ENCODE data around the gene ZMYND8.
"Not testable (repeated sequence)": the region's sequence is repeated elsewhere in the genome, so short reads cannot be mapped to it uniquely, and the experiment has no call there.

The ZMYND8 gene

GRCh38 chr20:47204008-47204849, 152.3 kb downstream of the ZMYND8 start:
- no peak for DNase-seq (ENCODE audit: low read depth)

- no peak for DNase-seq (ENCODE audit: low read depth)
Observed at GRCh38 chr20:47202733-47203667, 153.5 kb downstream of the ZMYND8 start.

GRCh38 chr20:47201074-47201730, 155.3 kb downstream of the ZMYND8 start:
- no peak for DNase-seq (ENCODE audit: low read depth)

DNA sequence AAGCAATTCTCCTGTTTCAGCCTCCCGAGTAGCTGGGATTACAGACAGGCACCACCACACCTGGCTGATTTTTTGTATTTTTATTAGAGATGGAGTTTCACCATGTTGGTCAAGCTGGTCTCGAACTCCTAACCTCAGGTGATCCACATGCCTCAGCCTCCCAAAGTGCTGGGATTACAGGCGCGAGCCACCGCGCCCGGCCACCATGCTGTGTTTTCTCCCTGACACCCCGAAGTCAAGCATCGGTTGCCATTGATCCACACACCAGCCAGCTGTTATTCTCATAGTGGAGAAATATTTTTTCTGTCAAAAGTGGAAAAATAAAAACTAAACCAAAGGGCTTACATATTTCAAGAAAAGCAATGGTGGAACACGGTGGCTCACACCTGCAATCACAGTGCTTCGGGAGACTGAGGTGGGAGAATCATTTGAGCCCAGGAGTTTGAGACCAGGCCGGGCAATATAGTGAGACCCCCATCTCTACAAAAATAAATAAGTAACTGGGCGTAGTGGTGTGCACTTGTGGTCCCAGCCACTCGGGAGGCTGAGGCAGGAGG, 157.4 kb downstream of the ZMYND8 start:
- DNase-seq (ENCODE audit: low read depth) = no peak

DNA sequence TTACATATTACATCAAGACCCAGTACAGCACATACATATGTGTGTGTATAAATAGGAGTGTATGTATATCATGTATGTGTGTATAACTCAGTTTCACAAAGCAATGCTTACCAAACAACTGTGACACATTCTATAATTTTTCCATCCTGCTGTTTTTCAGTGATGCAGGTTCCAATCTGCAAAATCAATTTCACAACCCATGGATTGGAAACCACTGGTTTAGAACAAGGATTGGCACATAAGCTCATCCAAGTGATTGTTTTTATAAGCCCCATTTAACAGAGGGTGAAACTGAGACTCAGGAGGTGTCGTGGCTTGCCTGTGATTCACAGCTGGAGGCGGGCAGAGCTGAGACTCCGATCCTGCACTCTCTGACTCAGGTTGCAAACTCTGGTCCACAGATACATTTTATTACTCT, 158.2 kb downstream of the ZMYND8 start:
- DNase-seq (ENCODE audit: low read depth) = peak; percentile 15

- peak; percentile 47 for DNase-seq (ENCODE audit: low read depth)
Observed at GRCh38 chr20:47196091-47197081, 160.1 kb downstream of the ZMYND8 start.

- DNase-seq (ENCODE audit: low read depth) = no peak
Observed at GRCh38 chr20:47195573-47195972, 160.9 kb downstream of the ZMYND8 start.

- no peak for DNase-seq (ENCODE audit: low read depth)
Observed at GRCh38 chr20:47191956-47192355, 164.5 kb downstream of the ZMYND8 start.

GRCh38 chr20:47191074-47191673, 165.3 kb downstream of the ZMYND8 start:
- no peak for DNase-seq (ENCODE audit: low read depth)

GRCh38 chr20:47189060-47189459, 167.4 kb downstream of the ZMYND8 start:
- no peak for DNase-seq (ENCODE audit: low read depth)

GRCh38 chr20:47188540-47188939, 168.0 kb downstream of the ZMYND8 start:
- no peak for DNase-seq (ENCODE audit: low read depth)

- no peak for DNase-seq (ENCODE audit: low read depth)
Observed at GRCh38 chr20:47187450-47188195, 168.9 kb downstream of the ZMYND8 start.

GRCh38 chr20:47183367-47183766, 173.1 kb downstream of the ZMYND8 start:
- DNase-seq (ENCODE audit: low read depth) = no peak

DNA sequence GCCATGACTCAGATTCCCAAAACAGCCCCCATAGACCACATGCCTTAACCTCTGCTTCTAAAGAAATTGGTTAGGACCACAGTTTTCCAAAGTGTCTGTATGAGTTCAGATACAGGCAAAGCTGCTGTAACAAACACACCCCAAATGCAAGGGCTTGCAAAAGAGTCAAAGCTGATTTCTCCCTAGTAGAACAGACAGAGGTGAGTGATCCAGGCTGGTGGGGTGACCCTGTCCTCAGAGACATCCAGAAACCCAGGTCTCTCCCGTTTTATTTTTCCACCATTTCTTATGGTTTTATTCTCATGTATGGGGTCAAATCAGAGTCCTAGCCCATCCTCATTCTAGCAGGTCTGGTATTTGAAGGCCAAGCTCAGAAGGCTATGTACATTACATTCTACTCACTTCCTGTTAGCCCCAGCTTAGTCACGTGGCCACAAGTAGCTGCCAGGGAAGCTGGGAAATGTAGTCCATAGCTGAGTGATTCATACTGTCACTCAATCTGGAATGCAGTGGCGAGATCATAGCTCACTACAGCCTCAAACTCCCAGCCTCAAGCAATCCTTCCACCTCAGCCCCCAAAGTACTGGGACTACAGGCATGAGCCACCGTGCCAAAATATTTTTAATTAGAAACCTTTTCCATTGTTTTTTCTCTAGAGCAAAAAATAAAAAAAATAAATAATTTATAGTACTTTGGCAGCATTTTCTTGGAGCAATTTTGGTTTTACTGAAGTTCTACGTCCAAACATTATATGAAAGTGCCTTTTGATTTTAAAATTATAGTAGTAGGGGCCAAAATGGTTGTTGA, 175.2 kb downstream of the ZMYND8 start:
- DNase-seq (ENCODE audit: low read depth) = no peak

GRCh38 chr20:47179267-47179666, 177.2 kb downstream of the ZMYND8 start:
- no peak for DNase-seq (ENCODE audit: low read depth)

- no peak for DNase-seq (ENCODE audit: low read depth)
Observed at GRCh38 chr20:47178851-47179250, 177.6 kb downstream of the ZMYND8 start.

DNA sequence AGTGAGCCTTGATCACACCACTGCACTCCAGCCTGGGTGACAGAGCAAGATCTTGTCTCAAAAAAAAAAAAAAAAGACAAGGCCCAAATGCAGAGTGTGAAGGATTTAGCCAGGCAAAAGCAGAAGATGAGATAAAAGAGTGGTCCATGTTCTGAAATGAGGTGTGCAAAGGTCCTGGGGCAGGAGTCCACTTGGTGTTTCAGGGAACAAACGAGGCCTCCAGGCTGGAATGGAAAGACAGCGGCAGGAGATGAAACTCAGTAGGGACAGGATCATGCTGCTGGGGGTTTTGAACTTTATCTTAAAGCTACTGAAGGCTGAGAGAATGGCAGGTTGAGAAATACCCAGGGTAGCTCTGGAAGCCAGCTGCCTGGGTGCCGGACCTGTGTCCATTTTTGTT, 178.2 kb downstream of the ZMYND8 start:
- DNase-seq (ENCODE audit: low read depth) = no peak

- DNase-seq (ENCODE audit: low read depth) = not testable (repeated sequence)
Observed at GRCh38 chr20:47176217-47176616, 180.3 kb downstream of the ZMYND8 start.

DNA sequence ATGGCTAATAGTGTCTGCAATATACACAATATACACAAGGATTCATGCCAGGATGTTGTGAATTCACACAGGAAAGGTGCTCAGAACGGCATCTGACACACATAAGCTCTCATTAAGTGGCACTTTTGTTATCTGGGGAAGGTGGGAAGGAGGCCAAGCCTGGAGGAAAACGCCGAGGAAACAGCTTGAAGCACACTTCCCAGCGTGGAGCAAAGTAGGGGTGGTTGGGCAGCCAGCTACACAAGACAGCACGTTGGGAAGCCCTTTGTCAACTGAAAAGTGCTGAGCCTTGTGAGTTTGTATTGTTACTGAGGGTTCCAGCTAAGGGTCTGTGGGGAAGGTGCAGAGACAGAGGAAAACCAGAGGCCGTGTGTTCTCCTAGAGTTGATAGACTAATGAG, 181.0 kb downstream of the ZMYND8 start:
- DNase-seq (ENCODE audit: low read depth) = no peak

All from activated T-helper 9 cell treated with anti-CD3 and anti-CD28 coated beads, Interleukin-2, amount 50 U/mL, for 16 hours (primary cell).